NT2/D1 (cell line): Measurements from ENCODE around the gene INSYN1.

ENCODE experiments used
- DNase-seq: peaks from one replicate; pipeline ENCODE4 v3.0.0-alpha.2; 2011; ENCODE audit warnings: low read depth, low spot score
- H3K27me3 ChIP-seq: 2 replicates; pipeline ENCODE4 v1.6.0; 2011; ENCODE audit warnings: mild to moderate bottlenecking; ENCODE audit not compliant: insufficient read length, insufficient read depth
- H3K36me3 ChIP-seq: 2 replicates; pipeline ENCODE4 v1.6.1; 2011; ENCODE audit warnings: mild to moderate bottlenecking, low read length, mixed read lengths; ENCODE audit not compliant: insufficient read depth, insufficient read length
- H3K4me1 ChIP-seq: 2 replicates; pipeline ENCODE4 v1.5.1; 2011; ENCODE audit not compliant: insufficient read depth, insufficient read length
- H3K4me3 ChIP-seq: 2 replicates; pipeline ENCODE4 v1.5.1; 2011; ENCODE audit warnings: low read depth; ENCODE audit not compliant: insufficient read length
- H3K9ac ChIP-seq: 2 replicates; pipeline ENCODE4 v1.6.0; 2011; ENCODE audit warnings: low read depth; ENCODE audit not compliant: insufficient read length
- H3K9me3 ChIP-seq: 2 replicates; pipeline ENCODE4 v1.5.1; 2011; ENCODE audit warnings: mild to moderate bottlenecking, low read length; ENCODE audit not compliant: insufficient read depth
- SUZ12 ChIP-seq: IDR thresholded peaks from 2 replicates; pipeline ENCODE4 v1.6.1; 2011; ENCODE audit not compliant: insufficient read length, insufficient read depth; ENCODE audit errors: extremely low read depth
- YY1 ChIP-seq: IDR thresholded peaks from 2 replicates; pipeline ENCODE4 v1.6.1; 2011; ENCODE audit not compliant: insufficient read length, insufficient read depth
- ZNF274 ChIP-seq: IDR thresholded peaks from 2 replicates; pipeline ENCODE4 v1.6.1; 2011; ENCODE audit warnings: mild to moderate bottlenecking, low read depth, low read length

INSYN1 gene

GRCh38 chr15:73784291-73784690, 31.1 kb upstream of the INSYN1 start:
- no peak for DNase-seq
- H3K36me3 ChIP-seq, result no peaks in the 10 kb centered on the region
- peak overlapping the region; percentile 13 for H3K9ac ChIP-seq
- no peaks in the 10 kb centered on the region for H3K9me3 ChIP-seq
- TF ChIP-seq SUZ12, result no peak
- no peak for TF ChIP-seq ZNF274
- TF ChIP-seq YY1, result no peak
- peaks cover 20% of the 10 kb centered on the region for H3K4me1 ChIP-seq
- H3K4me3 ChIP-seq, result no peak overlapping the region
- no peaks in the 10 kb centered on the region for H3K27me3 ChIP-seq

GRCh38 chr15:73782344-73782959, 29.3 kb upstream of the INSYN1 start:
- no peaks in the 10 kb centered on the region for H3K36me3 ChIP-seq
- peaks cover 17% of the 10 kb centered on the region for H3K4me1 ChIP-seq
- H3K9me3 ChIP-seq, result no peaks in the 10 kb centered on the region
- H3K9ac ChIP-seq, result no peak overlapping the region
- no peaks in the 10 kb centered on the region for H3K27me3 ChIP-seq
- DNase-seq, result no peak
- H3K4me3 ChIP-seq, result no peak overlapping the region
- TF ChIP-seq SUZ12 (no peak), ZNF274 (no peak), YY1 (no peak)

GRCh38 chr15:73781038-73781925, 28.1 kb upstream of the INSYN1 start:
- no peak for TF ChIP-seq SUZ12
- TF ChIP-seq ZNF274, result no peak
- no peak for TF ChIP-seq YY1
- Histone ChIP-seq H3K36me3 (no peaks in the 10 kb centered on the region), H3K4me1 (peaks cover 10% of the 10 kb centered on the region), H3K27me3 (no peaks in the 10 kb centered on the region), H3K9me3 (no peaks in the 10 kb centered on the region), H3K4me3 (no peak overlapping the region), H3K9ac (no peak overlapping the region)
- no peak for DNase-seq

GRCh38 chr15:73779974-73780373, 26.8 kb upstream of the INSYN1 start:
- no peaks in the 10 kb centered on the region for H3K9me3 ChIP-seq
- DNase-seq, result no peak
- no peak overlapping the region for H3K4me3 ChIP-seq
- no peak overlapping the region for H3K9ac ChIP-seq
- H3K36me3 ChIP-seq, result no peaks in the 10 kb centered on the region
- TF ChIP-seq SUZ12 (no peak), ZNF274 (no peak), YY1 (no peak)
- no peaks in the 10 kb centered on the region for H3K27me3 ChIP-seq
- H3K4me1 ChIP-seq, result peaks cover 10% of the 10 kb centered on the region

GRCh38 chr15:73777741-73778140, 24.6 kb upstream of the INSYN1 start:
- no peak for DNase-seq
- Histone ChIP-seq H3K9me3 (no peaks in the 10 kb centered on the region), H3K9ac (no peak overlapping the region), H3K4me3 (no peak overlapping the region), H3K4me1 (peaks cover 16% of the 10 kb centered on the region), H3K27me3 (no peaks in the 10 kb centered on the region), H3K36me3 (no peaks in the 10 kb centered on the region)
- TF ChIP-seq ZNF274 (no peak), YY1 (no peak), SUZ12 (no peak)

GRCh38 chr15:73773428-73773827, 20.3 kb upstream of the INSYN1 start:
- no peak for TF ChIP-seq ZNF274
- no peak for TF ChIP-seq YY1
- TF ChIP-seq SUZ12, result no peak
- Histone ChIP-seq H3K9me3 (no peaks in the 10 kb centered on the region), H3K27me3 (no peaks in the 10 kb centered on the region), H3K36me3 (no peaks in the 10 kb centered on the region), H3K4me3 (no peak overlapping the region), H3K4me1 (peaks cover 16% of the 10 kb centered on the region), H3K9ac (no peak overlapping the region)
- DNase-seq, result no peak

- H3K36me3 ChIP-seq, result no peaks in the 10 kb centered on the region
- no peak overlapping the region for H3K9ac ChIP-seq
- no peaks in the 10 kb centered on the region for H3K27me3 ChIP-seq
- peaks cover 20% of the 10 kb centered on the region for H3K4me1 ChIP-seq
- no peak for TF ChIP-seq ZNF274
- TF ChIP-seq YY1, result no peak
- TF ChIP-seq SUZ12, result no peak
- no peak overlapping the region for H3K4me3 ChIP-seq
- no peaks in the 10 kb centered on the region for H3K9me3 ChIP-seq
- no peak for DNase-seq
Observed at GRCh38 chr15:73771385-73772045, 18.4 kb upstream of the INSYN1 start.
